Neural cell (in vitro differentiated cells): Measurements from ENCODE around the gene THUMPD1. TPM values are rescaled to one million over a fixed set of nuclear protein-coding genes. Genes with fewer than 3 reads are reported as not detected.

Experiments
- H2AFZ ChIP-seq: fragments of 200-600, 300-800 bp; sonication (generic), shearing (Covaris generic); 2 replicates; pipeline ENCODE4 v1.6.0; 2014; ENCODE audit warnings: low read depth, mild to moderate bottlenecking, antibody characterized with exemption, low read length, moderate library complexity
- H3F3A ChIP-seq: fragments of 200-600 bp; shearing (Covaris generic); 2 replicates; pipeline ENCODE4 v1.6.1; 2016; ENCODE audit warnings: mild to moderate bottlenecking, moderate library complexity, mixed read lengths, antibody characterized with exemption, low read length; ENCODE audit not compliant: insufficient read depth, poor library complexity, severe bottlenecking
- H3K27ac ChIP-seq: fragments of 200-600, 300-800 bp; sonication (generic), shearing (Covaris generic); 2 replicates; pipeline ENCODE4 v1.5.1; 2014; ENCODE audit warnings: mild to moderate bottlenecking, low read length, moderate library complexity
- H3K27me3 ChIP-seq: fragments of 300-800, 200-600 bp; sonication (generic), shearing (Covaris generic); 2 replicates; pipeline ENCODE4 v1.6.0; 2014; ENCODE audit warnings: mild to moderate bottlenecking, low read depth, low read length, moderate library complexity; ENCODE audit not compliant: insufficient read depth
- H3K36me3 ChIP-seq: fragments of 300-800, 200-600 bp; sonication (generic), shearing (Covaris generic); 2 replicates; pipeline ENCODE4 v1.5.1; 2014; ENCODE audit warnings: mild to moderate bottlenecking, antibody characterized with exemption, low read length, moderate library complexity; ENCODE audit not compliant: insufficient read depth
- H3K4me2 ChIP-seq: fragments of 300-800, 200-600 bp; sonication (generic), shearing (Covaris generic); 2 replicates; pipeline ENCODE4 v1.6.0; 2014; ENCODE audit warnings: mild to moderate bottlenecking, low read length
- H3K4me3 ChIP-seq: fragments of 300-800, 200-600 bp; sonication (generic), shearing (Covaris generic); 2 replicates; pipeline ENCODE4 v1.5.1; 2014; ENCODE audit warnings: mild to moderate bottlenecking, low read length, moderate library complexity
- H3K79me2 ChIP-seq: fragments of 200-600 bp; shearing (Covaris generic); replicated peaks from 2 replicates; pipeline ENCODE4 v1.6.0; 2014; ENCODE audit warnings: mild to moderate bottlenecking, low read length, moderate library complexity; ENCODE audit not compliant: insufficient read depth
- H3K9ac ChIP-seq: fragments of 300-800, 200-600 bp; sonication (generic), shearing (Covaris generic); 2 replicates; pipeline ENCODE4 v1.6.1; 2016; ENCODE audit warnings: mild to moderate bottlenecking, low read length, mixed read lengths
- H3K9me2 ChIP-seq: fragments of 200-600 bp; shearing (Covaris generic); 2 replicates; pipeline ENCODE4 v1.6.1; 2016; ENCODE audit warnings: mild to moderate bottlenecking, low read length, mixed read lengths; ENCODE audit not compliant: insufficient read depth
- H3K9me3 ChIP-seq: fragments of 200-600, 300-800 bp; sonication (generic), shearing (Covaris generic); 2 replicates; pipeline ENCODE4 v1.6.1; 2016; ENCODE audit warnings: mild to moderate bottlenecking, mixed run types, low read length, moderate library complexity, mixed read lengths
- H4K20me1 ChIP-seq: fragments of 200-600 bp; shearing (Covaris generic); 2 replicates; pipeline ENCODE4 v1.6.1; 2016; ENCODE audit warnings: mild to moderate bottlenecking, mixed run types; ENCODE audit not compliant: insufficient read depth
- EP300 ChIP-seq: fragments of 450-650 bp; conservative IDR thresholded peaks from 2 replicates; pipeline ENCODE4 v1.6.1; 2014; ENCODE audit warnings: antibody characterized with exemption, mild to moderate bottlenecking, moderate library complexity; ENCODE audit not compliant: poor library complexity, severe bottlenecking
- EZH2 ChIP-seq: fragments of 200-600, 300-800 bp; shearing (Covaris generic), sonication (generic); IDR thresholded peaks from 2 replicates; pipeline ENCODE4 v1.6.1; 2014; ENCODE audit warnings: antibody characterized with exemption, low read length, borderline replicate concordance, mild to moderate bottlenecking; ENCODE audit not compliant: insufficient read depth, poor library complexity, severe bottlenecking
- MXI1 ChIP-seq: fragments of 450-650 bp; conservative IDR thresholded peaks from 2 replicates; pipeline ENCODE4 v1.6.1; 2014; ENCODE audit warnings: antibody characterized with exemption, mild to moderate bottlenecking; ENCODE audit not compliant: poor library complexity, severe bottlenecking
- POLR2AphosphoS5 ChIP-seq: IDR thresholded peaks from 2 replicates; pipeline ENCODE4 v1.6.1; 2012
- RAD21 ChIP-seq: fragments of 450-650 bp; conservative IDR thresholded peaks from 2 replicates; pipeline ENCODE4 v1.6.1; 2014; ENCODE audit warnings: antibody characterized with exemption, mild to moderate bottlenecking, moderate library complexity
- SMC3 ChIP-seq: fragments of 450-650 bp; conservative IDR thresholded peaks from 2 replicates; pipeline ENCODE4 v1.6.1; 2014; ENCODE audit warnings: antibody characterized with exemption, mild to moderate bottlenecking, moderate library complexity; ENCODE audit not compliant: poor library complexity
- TAF1 ChIP-seq: IDR thresholded peaks from 2 replicates; pipeline ENCODE4 v1.6.1; 2012; ENCODE audit warnings: low read depth
- polyA plus RNA-seq: library from polyadenylated mRNA; depleted of rRNA; stranded (reverse); fragments of >200 nt; gene quantifications from 2 replicates; pipeline ENCODE4 v1.2.3, GENCODE V29; 2014
- TF ChIP-seq, protein P1 (sequence below): fragments of 450-650 bp; IDR thresholded peaks from 2 replicates; pipeline ENCODE4 v1.5.1; 2014; ENCODE audit warnings: antibody characterized with exemption, mild to moderate bottlenecking, moderate library complexity; ENCODE audit not compliant: poor library complexity, severe bottlenecking
- TF ChIP-seq, protein P2 (sequence below): IDR thresholded peaks from 2 replicates; pipeline ENCODE4 v1.6.1; 2012; ENCODE audit warnings: borderline replicate concordance

THUMPD1 gene
- polyA plus RNA-seq, 1 donor from 2014 or later = 57.1 TPM

GRCh38 chr16:20763461-20764232 is 22.0 kb upstream of the THUMPD1 start, which contains the start of gene ACSM3:
TSS of gene ACSM3 (plus strand) at chr16:20764014. CDS start at chr16:20770035, 6,021 bp downstream.
- Histone ChIP-seq H3K27ac (no peak within 1 kb of the TSS), H2AFZ (no peak within 1 kb of the TSS), H3K4me3 (no peak within 1 kb of the TSS), H3K79me2 (no peaks in the 10 kb centered on the region), H4K20me1 (no peaks in the 10 kb centered on the region), H3K36me3 (no peaks in the 10 kb centered on the region), H3K9ac (no peak within 1 kb of the TSS), H3K9me3 (no peaks in the 10 kb centered on the region), H3F3A (no peaks in the 10 kb centered on the region), H3K4me2 (no peak within 1 kb of the TSS), H3K27me3 (no peaks in the 10 kb centered on the region), H3K9me2 (no peaks in the 10 kb centered on the region)
- TF ChIP-seq MXI1 (no peak), EZH2 (no peak), POLR2AphosphoS5 (no peak), RAD21 (no peak)
- TF ChIP-seq, protein P1, sequence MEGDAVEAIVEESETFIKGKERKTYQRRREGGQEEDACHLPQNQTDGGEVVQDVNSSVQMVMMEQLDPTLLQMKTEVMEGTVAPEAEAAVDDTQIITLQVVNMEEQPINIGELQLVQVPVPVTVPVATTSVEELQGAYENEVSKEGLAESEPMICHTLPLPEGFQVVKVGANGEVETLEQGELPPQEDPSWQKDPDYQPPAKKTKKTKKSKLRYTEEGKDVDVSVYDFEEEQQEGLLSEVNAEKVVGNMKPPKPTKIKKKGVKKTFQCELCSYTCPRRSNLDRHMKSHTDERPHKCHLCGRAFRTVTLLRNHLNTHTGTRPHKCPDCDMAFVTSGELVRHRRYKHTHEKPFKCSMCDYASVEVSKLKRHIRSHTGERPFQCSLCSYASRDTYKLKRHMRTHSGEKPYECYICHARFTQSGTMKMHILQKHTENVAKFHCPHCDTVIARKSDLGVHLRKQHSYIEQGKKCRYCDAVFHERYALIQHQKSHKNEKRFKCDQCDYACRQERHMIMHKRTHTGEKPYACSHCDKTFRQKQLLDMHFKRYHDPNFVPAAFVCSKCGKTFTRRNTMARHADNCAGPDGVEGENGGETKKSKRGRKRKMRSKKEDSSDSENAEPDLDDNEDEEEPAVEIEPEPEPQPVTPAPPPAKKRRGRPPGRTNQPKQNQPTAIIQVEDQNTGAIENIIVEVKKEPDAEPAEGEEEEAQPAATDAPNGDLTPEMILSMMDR = no peak
- TF ChIP-seq, protein P2, sequence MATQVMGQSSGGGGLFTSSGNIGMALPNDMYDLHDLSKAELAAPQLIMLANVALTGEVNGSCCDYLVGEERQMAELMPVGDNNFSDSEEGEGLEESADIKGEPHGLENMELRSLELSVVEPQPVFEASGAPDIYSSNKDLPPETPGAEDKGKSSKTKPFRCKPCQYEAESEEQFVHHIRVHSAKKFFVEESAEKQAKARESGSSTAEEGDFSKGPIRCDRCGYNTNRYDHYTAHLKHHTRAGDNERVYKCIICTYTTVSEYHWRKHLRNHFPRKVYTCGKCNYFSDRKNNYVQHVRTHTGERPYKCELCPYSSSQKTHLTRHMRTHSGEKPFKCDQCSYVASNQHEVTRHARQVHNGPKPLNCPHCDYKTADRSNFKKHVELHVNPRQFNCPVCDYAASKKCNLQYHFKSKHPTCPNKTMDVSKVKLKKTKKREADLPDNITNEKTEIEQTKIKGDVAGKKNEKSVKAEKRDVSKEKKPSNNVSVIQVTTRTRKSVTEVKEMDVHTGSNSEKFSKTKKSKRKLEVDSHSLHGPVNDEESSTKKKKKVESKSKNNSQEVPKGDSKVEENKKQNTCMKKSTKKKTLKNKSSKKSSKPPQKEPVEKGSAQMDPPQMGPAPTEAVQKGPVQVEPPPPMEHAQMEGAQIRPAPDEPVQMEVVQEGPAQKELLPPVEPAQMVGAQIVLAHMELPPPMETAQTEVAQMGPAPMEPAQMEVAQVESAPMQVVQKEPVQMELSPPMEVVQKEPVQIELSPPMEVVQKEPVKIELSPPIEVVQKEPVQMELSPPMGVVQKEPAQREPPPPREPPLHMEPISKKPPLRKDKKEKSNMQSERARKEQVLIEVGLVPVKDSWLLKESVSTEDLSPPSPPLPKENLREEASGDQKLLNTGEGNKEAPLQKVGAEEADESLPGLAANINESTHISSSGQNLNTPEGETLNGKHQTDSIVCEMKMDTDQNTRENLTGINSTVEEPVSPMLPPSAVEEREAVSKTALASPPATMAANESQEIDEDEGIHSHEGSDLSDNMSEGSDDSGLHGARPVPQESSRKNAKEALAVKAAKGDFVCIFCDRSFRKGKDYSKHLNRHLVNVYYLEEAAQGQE = no peak

- Histone ChIP-seq H3K27ac (no peak overlapping the region), H3F3A (no peaks in the 10 kb centered on the region), H3K36me3 (no peaks in the 10 kb centered on the region), H3K4me3 (no peak overlapping the region), H3K9ac (no peak overlapping the region), H3K79me2 (no peaks in the 10 kb centered on the region), H3K27me3 (no peaks in the 10 kb centered on the region), H2AFZ (no peak overlapping the region), H3K9me3 (no peaks in the 10 kb centered on the region), H3K9me2 (no peaks in the 10 kb centered on the region), H3K4me2 (no peak overlapping the region), H4K20me1 (no peaks in the 10 kb centered on the region)
- TF ChIP-seq SMC3 (no peak), TAF1 (no peak), EP300 (no peak), EZH2 (no peak)
- TF ChIP-seq, protein P2 = no peak
- TF ChIP-seq, protein P1 = no peak
Observed at GRCh38 chr16:20762404-20763123, 20.9 kb upstream of the THUMPD1 start.
